ENCODE data around the gene PIGS. TPM values are rescaled to one million over a fixed set of nuclear protein-coding genes. Genes with fewer than 3 reads are reported as not detected.

Gene PIGS
- total and polyA plus RNA-seq, 9 of the 15 experiments (the other 6 are each of a cell fraction or from before 2014, with no cell fraction given): 47.5 to 138 (median 57.6) TPM

- peak in 1 of 2 experiments; percentile 89 for TF ChIP-seq E2F6 (IDR thresholded peaks at IDR 0.05; ENCODE audit: borderline replicate concordance in 1 of 2, extremely low read depth in 1 of 2, insufficient read depth in 1 of 2, insufficient read length in 1 of 2, low read depth in 1 of 2, low read length in 1 of 2, poor library complexity in 1 of 2, severe bottlenecking in 1 of 2)
- TF ChIP-seq, protein P1, sequence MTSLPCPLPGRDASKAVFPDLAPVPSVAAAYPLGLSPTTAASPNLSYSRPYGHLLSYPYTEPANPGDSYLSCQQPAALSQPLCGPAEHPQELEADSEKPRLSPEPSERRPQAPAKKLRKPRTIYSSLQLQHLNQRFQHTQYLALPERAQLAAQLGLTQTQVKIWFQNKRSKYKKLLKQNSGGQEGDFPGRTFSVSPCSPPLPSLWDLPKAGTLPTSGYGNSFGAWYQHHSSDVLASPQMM (CRISPR knock-in tag; IDR thresholded peaks at IDR 0.05): no peak
- TF ChIP-seq POLR2A (conservative IDR thresholded peaks at IDR 0.05): peak; percentile 66
- peak; percentile 65; the same call in 1 of the 2 replicates for TF ChIP-seq L3MBTL2 (IDR thresholded peaks at IDR 0.05)
- TF ChIP-seq CTBP1 (IDR thresholded peaks at IDR 0.05; ENCODE audit: borderline replicate concordance): peak; percentile 18; the same call in 1 of the 2 replicates
- TF ChIP-seq, protein P2, sequence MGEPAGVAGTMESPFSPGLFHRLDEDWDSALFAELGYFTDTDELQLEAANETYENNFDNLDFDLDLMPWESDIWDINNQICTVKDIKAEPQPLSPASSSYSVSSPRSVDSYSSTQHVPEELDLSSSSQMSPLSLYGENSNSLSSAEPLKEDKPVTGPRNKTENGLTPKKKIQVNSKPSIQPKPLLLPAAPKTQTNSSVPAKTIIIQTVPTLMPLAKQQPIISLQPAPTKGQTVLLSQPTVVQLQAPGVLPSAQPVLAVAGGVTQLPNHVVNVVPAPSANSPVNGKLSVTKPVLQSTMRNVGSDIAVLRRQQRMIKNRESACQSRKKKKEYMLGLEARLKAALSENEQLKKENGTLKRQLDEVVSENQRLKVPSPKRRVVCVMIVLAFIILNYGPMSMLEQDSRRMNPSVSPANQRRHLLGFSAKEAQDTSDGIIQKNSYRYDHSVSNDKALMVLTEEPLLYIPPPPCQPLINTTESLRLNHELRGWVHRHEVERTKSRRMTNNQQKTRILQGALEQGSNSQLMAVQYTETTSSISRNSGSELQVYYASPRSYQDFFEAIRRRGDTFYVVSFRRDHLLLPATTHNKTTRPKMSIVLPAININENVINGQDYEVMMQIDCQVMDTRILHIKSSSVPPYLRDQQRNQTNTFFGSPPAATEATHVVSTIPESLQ (CRISPR knock-in tag; IDR thresholded peaks at IDR 0.05): no peak
- TF ChIP-seq, protein P3, sequence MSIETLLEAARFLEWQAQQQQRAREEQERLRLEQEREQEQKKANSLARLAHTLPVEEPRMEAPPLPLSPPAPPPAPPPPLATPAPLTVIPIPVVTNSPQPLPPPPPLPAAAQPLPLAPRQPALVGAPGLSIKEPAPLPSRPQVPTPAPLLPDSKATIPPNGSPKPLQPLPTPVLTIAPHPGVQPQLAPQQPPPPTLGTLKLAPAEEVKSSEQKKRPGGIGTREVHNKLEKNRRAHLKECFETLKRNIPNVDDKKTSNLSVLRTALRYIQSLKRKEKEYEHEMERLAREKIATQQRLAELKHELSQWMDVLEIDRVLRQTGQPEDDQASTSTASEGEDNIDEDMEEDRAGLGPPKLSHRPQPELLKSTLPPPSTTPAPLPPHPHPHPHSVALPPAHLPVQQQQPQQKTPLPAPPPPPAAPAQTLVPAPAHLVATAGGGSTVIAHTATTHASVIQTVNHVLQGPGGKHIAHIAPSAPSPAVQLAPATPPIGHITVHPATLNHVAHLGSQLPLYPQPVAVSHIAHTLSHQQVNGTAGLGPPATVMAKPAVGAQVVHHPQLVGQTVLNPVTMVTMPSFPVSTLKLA (conservative IDR thresholded peaks at IDR 0.05): 0 out of 4 replicates have a peak, but pooled peaks of 1 of the 2 experiments have one; percentile 25
- TF ChIP-seq, protein P4, sequence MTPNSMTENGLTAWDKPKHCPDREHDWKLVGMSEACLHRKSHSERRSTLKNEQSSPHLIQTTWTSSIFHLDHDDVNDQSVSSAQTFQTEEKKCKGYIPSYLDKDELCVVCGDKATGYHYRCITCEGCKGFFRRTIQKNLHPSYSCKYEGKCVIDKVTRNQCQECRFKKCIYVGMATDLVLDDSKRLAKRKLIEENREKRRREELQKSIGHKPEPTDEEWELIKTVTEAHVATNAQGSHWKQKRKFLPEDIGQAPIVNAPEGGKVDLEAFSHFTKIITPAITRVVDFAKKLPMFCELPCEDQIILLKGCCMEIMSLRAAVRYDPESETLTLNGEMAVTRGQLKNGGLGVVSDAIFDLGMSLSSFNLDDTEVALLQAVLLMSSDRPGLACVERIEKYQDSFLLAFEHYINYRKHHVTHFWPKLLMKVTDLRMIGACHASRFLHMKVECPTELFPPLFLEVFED (CRISPR knock-in tag; conservative IDR thresholded peaks at IDR 0.05): peak; percentile 79; the same call in 1 of the 2 replicates
- no peak for TF ChIP-seq GTF2F1 (IDR thresholded peaks at IDR 0.05; ENCODE audit: low read depth, low read length)
- TF ChIP-seq SIN3A (IDR thresholded peaks at IDR 0.05; ENCODE audit: borderline replicate concordance in 2 of 2, control insufficient read depth in 1 of 2, low read depth in 2 of 2, low read length in 2 of 2): peak; percentile 38 to 69; a peak in 2 of 4 replicates
- no peak for TF ChIP-seq ELF2 (CRISPR knock-in tag; IDR thresholded peaks at IDR 0.05)
- TF ChIP-seq POLR2G (IDR thresholded peaks at IDR 0.05; ENCODE audit: low read depth, low read length): peak; percentile 89
- TF ChIP-seq ZC3H8 (IDR thresholded peaks at IDR 0.05): no peak
- TF ChIP-seq XRCC5 (IDR thresholded peaks at IDR 0.05; ENCODE audit: low read depth, low read length): 0 out of 2 replicates have a peak, but pooled peaks have one; percentile 22
- peak; percentile 73 for TF ChIP-seq RBFOX2 (IDR thresholded peaks at IDR 0.05; ENCODE audit: low read depth, low read length)
- peak; percentile 68; the same call in 1 of the 2 replicates for TF ChIP-seq SUPT5H (IDR thresholded peaks at IDR 0.05)
Observed at GRCh38 chr17:28552176-28552999, 18.9 kb downstream of the PIGS start, which contains the start of gene UNC119 (continued).
